A549 treated with GW870086 at 1 μM for 4 hours (cell line): ENCODE data around the gene PDE6G. TPM values are rescaled to one million over a fixed set of nuclear protein-coding genes. Genes with fewer than 3 reads are reported as not detected.

Experiments used
- total RNA-seq: library from RNA; stranded (reverse); fragments of 200-300 nt; extraction: Qiagen RNA extraction; gene quantifications from 5 replicates; pipeline ENCODE4 v1.2.3, GENCODE V29; 2022; ENCODE audit warnings: low read depth

PDE6G gene
- 1.6 to 3.1 TPM (median 2.3 TPM) in 5 replicates for total RNA-seq

DNA sequence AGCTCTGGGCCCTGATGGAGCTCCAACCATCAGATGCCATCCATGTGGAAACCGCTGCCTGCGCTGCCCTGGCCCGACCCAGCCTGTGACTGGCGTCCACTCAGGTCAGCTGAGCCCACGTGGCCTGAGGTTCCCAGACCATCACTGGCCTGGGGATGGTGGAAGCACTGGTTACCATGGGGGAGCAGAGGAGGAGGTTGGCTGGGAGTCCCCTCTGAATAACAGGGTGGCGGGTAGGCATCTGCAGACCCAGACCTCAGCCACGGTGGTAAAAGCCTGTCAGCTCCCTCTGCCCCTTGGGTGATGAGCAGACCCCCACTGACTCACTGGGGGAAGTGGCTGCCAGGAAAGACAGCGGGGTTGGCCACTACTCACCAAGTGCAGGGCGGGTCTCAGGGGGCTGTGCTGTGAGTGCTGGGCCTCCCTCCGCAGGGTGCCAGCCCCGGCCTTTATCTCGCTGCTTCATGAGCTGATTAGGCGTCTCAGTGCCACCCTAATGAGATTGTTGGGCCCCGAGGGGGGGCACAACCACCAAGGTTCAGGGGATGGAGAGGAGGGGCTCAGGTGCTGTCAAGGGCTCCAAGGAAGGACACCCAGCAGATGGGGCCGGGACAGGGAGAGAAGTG lies at the start of gene PDE6G:
TSS of gene PDE6G (minus strand) at position 425 of the 626 bp plus-strand sequence. CDS start 3,237 bp downstream, outside the sequence.

DNA sequence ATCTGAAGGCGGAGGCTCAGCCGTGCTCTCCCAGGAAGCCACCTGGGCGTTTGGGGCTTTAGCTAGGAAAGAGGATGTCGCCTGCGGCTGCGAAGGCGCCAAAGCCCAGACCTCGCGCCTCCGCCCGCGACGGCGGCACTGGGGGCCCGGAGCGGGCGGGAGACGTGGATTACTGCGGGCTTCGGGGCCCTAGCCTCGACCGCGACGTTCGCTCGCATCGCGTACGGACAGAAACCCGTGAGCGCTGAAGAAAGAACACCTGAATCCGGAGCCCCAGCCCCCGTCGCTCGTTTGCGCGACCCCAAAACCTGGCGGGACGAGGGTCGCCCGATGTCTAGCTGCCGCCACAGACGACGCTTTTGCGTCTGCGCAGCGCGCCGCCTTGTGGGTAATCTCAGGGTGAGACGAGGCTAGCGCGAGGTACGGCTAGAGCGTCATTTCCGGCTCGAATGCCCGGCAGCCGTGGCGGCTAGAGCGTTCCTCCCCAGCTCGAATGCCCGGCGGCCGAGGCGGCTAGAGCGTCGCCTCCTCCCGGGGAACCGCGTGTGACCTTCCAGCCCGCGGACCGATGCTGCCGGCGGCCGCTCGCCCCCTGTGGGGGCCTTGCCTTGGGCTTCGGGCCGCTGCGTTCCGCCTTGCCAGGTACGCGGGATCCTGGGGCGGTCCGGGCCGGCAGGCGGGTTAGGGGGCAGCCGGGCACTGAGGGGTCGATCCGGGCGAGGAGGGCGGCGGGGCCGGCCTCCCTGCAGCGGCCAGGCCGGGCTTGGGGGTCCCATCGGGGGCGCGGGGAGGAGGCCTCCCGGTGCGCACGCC lies 46.8 kb upstream of the PDE6G start, which contains the start of gene MRPL12:
TSS of gene MRPL12 (plus strand) at position 434 of the 813 bp plus-strand sequence. CDS start at position 569, 135 bp downstream.

DNA sequence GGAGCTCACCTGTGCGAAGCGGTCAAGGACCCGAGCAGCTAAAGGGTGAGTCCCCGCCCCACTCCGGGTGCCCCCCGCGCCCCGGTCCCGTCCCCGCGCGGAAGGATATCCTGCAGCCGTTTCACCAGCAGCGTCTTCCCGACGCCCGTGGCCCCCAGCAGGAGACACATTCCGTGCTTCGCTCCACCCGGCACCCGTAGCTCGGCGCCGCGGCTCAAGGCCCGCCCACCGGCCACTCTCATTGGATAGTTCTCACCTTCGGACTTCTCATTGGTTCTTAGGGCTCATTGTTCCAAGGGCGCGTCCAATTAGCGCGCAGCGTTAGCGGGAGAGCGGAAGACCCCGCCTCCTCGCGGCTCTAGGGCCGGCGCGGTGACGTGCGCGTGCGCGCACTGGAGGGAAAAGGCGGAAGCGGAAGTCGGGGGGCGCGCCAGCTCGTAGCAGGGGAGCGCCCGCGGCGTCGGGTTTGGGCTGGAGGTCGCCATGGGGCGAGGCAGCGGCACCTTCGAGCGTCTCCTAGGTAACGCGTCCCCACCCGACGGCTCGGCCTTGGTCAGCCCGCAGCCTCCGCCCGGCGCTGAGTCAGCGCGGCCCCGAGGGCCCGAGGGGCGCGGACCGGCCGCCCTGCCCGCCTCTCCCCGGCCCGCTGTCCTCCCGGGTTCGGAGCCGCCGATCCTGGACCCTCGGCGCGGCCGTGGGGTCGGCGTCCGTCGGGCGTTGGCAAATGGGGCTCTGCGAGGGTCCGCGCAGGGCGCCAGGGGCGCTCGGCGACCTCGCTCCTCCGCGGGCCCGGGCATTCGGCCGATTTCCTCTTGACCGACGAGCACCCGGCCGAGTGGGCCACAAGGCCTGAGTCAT lies 27.5 kb upstream of the PDE6G start, which contains the start of the genes ARL16 and HGS:
TSS of gene ARL16 (minus strand) at position 214 of the 858 bp plus-strand sequence. CDS start at position 170, 44 bp downstream.
TSS of gene HGS (plus strand) at position 428 of the 858 bp plus-strand sequence. CDS start at position 484, 56 bp downstream.

DNA sequence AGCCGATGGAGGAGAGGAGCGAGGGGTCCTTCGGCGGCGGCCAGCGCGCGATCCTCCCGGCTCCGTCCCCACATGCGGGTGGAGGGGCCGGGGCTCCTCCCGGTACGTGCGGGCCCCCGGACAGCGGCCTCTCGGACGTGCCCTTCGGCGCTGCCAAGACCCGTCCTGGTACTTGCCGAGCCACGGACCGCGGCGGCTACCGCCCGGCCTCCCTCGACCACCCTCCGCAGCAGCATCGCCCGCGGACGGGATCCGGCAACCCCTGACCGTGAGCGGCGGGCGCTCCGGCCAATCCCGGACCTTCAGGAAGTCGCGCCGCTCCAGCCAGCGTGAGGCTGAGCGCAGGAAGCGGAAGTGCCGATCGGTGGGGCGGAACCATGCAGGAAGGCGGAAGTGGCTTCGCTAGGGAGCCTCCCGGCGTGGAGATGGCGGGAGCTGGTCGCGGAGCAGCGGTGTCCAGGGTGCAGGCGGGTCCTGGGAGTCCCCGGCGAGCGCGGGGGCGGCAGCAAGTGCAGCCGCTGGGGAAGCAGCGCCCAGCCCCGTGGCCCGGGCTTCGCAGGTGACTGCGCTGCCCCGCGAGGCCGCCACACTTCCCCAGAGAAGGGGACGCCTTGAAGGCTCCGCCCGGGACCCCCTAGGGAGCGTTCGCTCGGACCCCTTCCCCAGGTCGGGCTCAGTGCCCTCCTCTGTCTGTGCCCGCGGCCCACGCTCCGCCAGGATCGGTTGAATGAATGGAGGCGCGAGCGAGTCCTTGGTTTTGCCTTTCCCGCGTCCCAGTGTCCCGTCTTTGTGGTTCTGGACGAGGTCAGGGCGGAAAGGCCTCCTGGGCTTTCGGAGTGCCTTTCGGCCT lies 10.2 kb upstream of the PDE6G start, which contains the start of the genes CCDC137 and OXLD1:
TSS of gene CCDC137 (plus strand) at position 396 of the 850 bp plus-strand sequence. CDS start at position 426, 30 bp downstream.
TSS of gene OXLD1 (minus strand) at position 264 of the 850 bp plus-strand sequence. CDS start at position 236, 28 bp downstream.

DNA sequence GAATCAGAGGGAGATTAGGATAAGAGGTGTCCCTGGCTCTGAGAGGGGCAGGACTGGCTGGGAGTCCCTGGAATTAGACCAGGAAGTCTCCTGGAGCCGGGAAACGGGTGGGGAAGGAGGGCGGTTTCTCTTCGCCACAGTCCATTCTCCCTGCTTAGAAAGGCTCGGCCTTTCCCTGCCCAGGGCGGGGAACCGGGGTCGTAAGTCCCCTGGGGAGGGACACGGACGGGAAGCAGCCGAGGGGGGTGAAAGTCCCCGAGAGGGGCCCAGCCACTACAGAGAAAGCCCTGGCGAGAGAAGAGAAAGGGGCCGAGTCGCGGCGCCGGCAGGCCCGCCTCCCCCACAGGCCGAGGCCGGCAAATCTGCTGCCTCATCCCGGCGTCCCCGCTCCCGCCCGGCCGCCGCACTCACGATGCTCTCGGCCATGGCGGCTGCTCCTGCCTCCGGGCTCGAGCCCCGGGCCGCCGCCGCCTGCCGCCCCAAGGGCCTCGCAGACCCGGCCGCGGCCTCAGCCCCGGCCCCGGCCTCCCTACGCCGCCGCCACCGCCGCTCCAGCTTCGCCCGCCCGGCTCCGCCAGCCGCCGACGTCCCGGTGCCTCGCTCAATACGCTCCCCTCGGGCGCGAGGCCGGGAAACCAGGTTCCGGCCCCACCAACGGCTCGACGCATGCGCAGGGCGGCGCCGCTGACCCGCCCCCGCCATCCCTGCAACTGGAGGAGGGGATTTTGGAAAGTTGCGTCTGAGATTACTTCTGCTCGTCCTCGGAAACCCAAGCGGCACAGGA lies 19.6 kb downstream of the PDE6G start, which contains the start of the genes NPLOC4 and TSPAN10:
TSS of gene NPLOC4 (minus strand) at position 608 of the 784 bp plus-strand sequence. CDS start at position 426, 182 bp downstream.
TSS of gene TSPAN10 (plus strand) at position 692 of the 784 bp plus-strand sequence. CDS start 5,217 bp downstream, outside the sequence.

Other genes with a start within 250 kb of the PDE6G start
- 4,800 to 5,938 TPM (median 5,251 TPM) in 5 replicates for gene ACTG1, start 143.7 kb downstream of the PDE6G start, total RNA-seq
- gene FSCN2, start 128.2 kb downstream of the PDE6G start, total RNA-seq: 0.71 to 1.4 TPM (median 0.79 TPM) in 5 replicates
- gene FAAP100, start 104.2 kb downstream of the PDE6G start, total RNA-seq: 19.0 to 27.6 TPM (median 25.8 TPM) in 5 replicates
- gene NPLOC4, start 19.4 kb downstream of the PDE6G start, total RNA-seq: 86.1 to 108 TPM (median 97.3 TPM) in 5 replicates
- gene TSPAN10, start 19.3 kb downstream of the PDE6G start, total RNA-seq: 4.2 to 5.9 TPM (median 4.7 TPM) in 5 replicates
- 37.5 to 61.3 TPM (median 57.4 TPM) in 5 replicates for gene OXLD1, start 10.1 kb upstream of the PDE6G start, total RNA-seq
- gene CCDC137, start 10.2 kb upstream of the PDE6G start, total RNA-seq: 58.3 to 75.7 TPM (median 65.0 TPM) in 5 replicates
- 47.7 to 57.9 TPM (median 50.2 TPM) in 5 replicates for gene ARL16, start 27.3 kb upstream of the PDE6G start, total RNA-seq
- gene HGS, start 27.5 kb upstream of the PDE6G start, total RNA-seq: 138 to 202 TPM (median 194 TPM) in 5 replicates
- gene MRPL12, start 46.8 kb upstream of the PDE6G start, total RNA-seq: 243 to 327 TPM (median 298 TPM) in 5 replicates
- 29.3 to 45.2 TPM (median 44.6 TPM) in 5 replicates for gene SLC25A10, start 55.7 kb upstream of the PDE6G start, total RNA-seq
- 0.15 to 0.67 TPM (median 0.54 TPM) in 5 replicates for gene GCGR, start 147.6 kb upstream of the PDE6G start, total RNA-seq
- 73.8 to 102 TPM (median 99.3 TPM) in 5 replicates for gene MCRIP1, start 176.7 kb upstream of the PDE6G start, total RNA-seq
- 0.19 to 0.47 TPM (median 0.24 TPM) in 4 of 5 replicates, not detected in the other for gene PPP1R27, start 178.5 kb upstream of the PDE6G start, total RNA-seq
- 672 to 719 TPM (median 681 TPM) in 5 replicates for gene P4HB, start 204.0 kb upstream of the PDE6G start, total RNA-seq
- 558 to 703 TPM (median 590 TPM) in 5 replicates for gene ARHGDIA, start 214.8 kb upstream of the PDE6G start, total RNA-seq
- gene ALYREF, start 235.0 kb upstream of the PDE6G start, total RNA-seq: 171 to 261 TPM (median 232 TPM) in 5 replicates
- 208 to 312 TPM (median 266 TPM) in 5 replicates for gene ANAPC11, start 235.2 kb upstream of the PDE6G start, total RNA-seq
- gene NPB, start 245.7 kb upstream of the PDE6G start, total RNA-seq: 0.27 to 0.84 TPM (median 0.53 TPM) in 5 replicates